CD14-positive monocyte (primary cell): ENCODE data around the gene ATP13A5. TPM values are rescaled to one million over a fixed set of nuclear protein-coding genes. Genes with fewer than 3 reads are reported as not detected.

Experiments
- DNase-seq, 3 donors: peaks; one replicate each; pipeline ENCODE4 v3.0.0-alpha.2; 2011 to 2022
- H2AFZ ChIP-seq: 2 replicates; pipeline ENCODE4 v1.6.0; 2012; ENCODE audit warnings: mild to moderate bottlenecking, low read depth, low read length, inconsistent platforms; ENCODE audit not compliant: insufficient read depth, poor library complexity, severe bottlenecking
- H3K27ac ChIP-seq, 2 donors: 1 replicate in 1 of 2; 2 replicates in 1 of 2; pipeline ENCODE4 v1.5.1; 2012 to 2013; ENCODE audit warnings: low read length in 2 of 2, control low read depth in 1 of 2, inconsistent platforms in 1 of 2, low read depth in 1 of 2, mild to moderate bottlenecking in 1 of 2
- H3K27me3 ChIP-seq, 2 donors: one replicate each; pipeline versions ENCODE4 v1.6.0 to v1.6.1; 2011 to 2013; ENCODE audit warnings: low read length in 2 of 2; ENCODE audit not compliant: control insufficient read depth in 2 of 2, insufficient read depth in 2 of 2
- H3K36me3 ChIP-seq, 2 donors: replicated peaks in 1 of 2; 1 replicate in 1 of 2; 2 replicates in 1 of 2; pipeline versions ENCODE4 v1.5.1 to v1.6.1; 2012 to 2013; ENCODE audit warnings: low read length in 2 of 2, control low read depth in 1 of 2, inconsistent platforms in 1 of 2, mild to moderate bottlenecking in 1 of 2; ENCODE audit not compliant: insufficient read depth in 2 of 2, control insufficient read depth in 1 of 2
- H3K4me1 ChIP-seq, 2 donors: 1 replicate in 1 of 2; 2 replicates in 1 of 2; pipeline versions ENCODE4 v1.5.1 to v1.6.1; 2012 to 2013; ENCODE audit warnings: low read length in 2 of 2, control low read depth in 1 of 2, inconsistent platforms in 1 of 2, mild to moderate bottlenecking in 1 of 2, moderate library complexity in 1 of 2; ENCODE audit not compliant: insufficient read depth in 2 of 2, control insufficient read depth in 1 of 2
- H3K4me2 ChIP-seq: replicated peaks from 2 replicates; pipeline ENCODE3; 2012; ENCODE audit warnings: low read length, moderate library complexity, mild to moderate bottlenecking; ENCODE audit not compliant: poor library complexity, severe bottlenecking; ENCODE audit errors: extremely low read depth
- H3K4me3 ChIP-seq, 3 experiments: fragments of 200-600 bp in 1 of 3; sonication (generic) in 1 of 3; replicated peaks in 1 of 3; 1 replicate in 2 of 3; 2 replicates in 1 of 3; pipeline ENCODE4 v1.5.1; 2011 to 2013; ENCODE audit warnings: low read length in 3 of 3, mild to moderate bottlenecking in 3 of 3, control low read depth in 2 of 3, low read depth in 2 of 3, inconsistent platforms in 1 of 3, moderate library complexity in 1 of 3
- H3K79me2 ChIP-seq: 2 replicates; pipeline ENCODE4 v1.6.0; 2012; ENCODE audit warnings: mild to moderate bottlenecking, control low read depth, inconsistent platforms, low read length, moderate library complexity; ENCODE audit not compliant: insufficient read depth
- H3K9ac ChIP-seq: 2 replicates; pipeline ENCODE4 v1.6.0; 2017; ENCODE audit warnings: low read length, mild to moderate bottlenecking; ENCODE audit not compliant: insufficient read depth, poor library complexity, severe bottlenecking
- H3K9me3 ChIP-seq, 2 donors: replicated peaks in 1 of 2; 1 replicate in 1 of 2; 2 replicates in 1 of 2; pipeline versions ENCODE4 v1.5.1 to v1.6.1; 2012 to 2013; ENCODE audit warnings: low read length in 2 of 2, control low read depth in 1 of 2; ENCODE audit not compliant: control insufficient read depth in 1 of 2, insufficient read depth in 1 of 2
- H4K20me1 ChIP-seq: 2 replicates; pipeline ENCODE4 v1.6.0; 2012; ENCODE audit warnings: mild to moderate bottlenecking, low read length, control low read depth, moderate library complexity; ENCODE audit not compliant: insufficient read depth
- H3K27ac Mint-ChIP-seq, 7 donors: one replicate each; pipeline ENCODE4 v1.8.0; 2020; ENCODE audit warnings: mild to moderate bottlenecking in 7 of 7, mixed read lengths in 7 of 7, moderate library complexity in 6 of 7, inconsistent platforms in 2 of 7
- H3K27me3 Mint-ChIP-seq, 3 donors: one replicate each; pipeline ENCODE4 v1.8.0; 2021 to 2022; ENCODE audit warnings: low read depth in 3 of 3, mild to moderate bottlenecking in 3 of 3, mixed read lengths in 3 of 3, moderate library complexity in 3 of 3, inconsistent platforms in 1 of 3
- H3K36me3 Mint-ChIP-seq, 2 donors: one replicate each; pipeline ENCODE4 v1.8.0; 2020; ENCODE audit warnings: mixed read lengths in 2 of 2, inconsistent platforms in 1 of 2, mild to moderate bottlenecking in 1 of 2
- H3K4me1 Mint-ChIP-seq: one replicate; pipeline ENCODE4 v1.8.0; 2020; ENCODE audit warnings: mild to moderate bottlenecking, mixed read lengths
- H3K4me3 Mint-ChIP-seq, 2 donors: one replicate each; pipeline ENCODE4 v1.8.0; 2020; ENCODE audit warnings: mild to moderate bottlenecking in 2 of 2, mixed read lengths in 2 of 2, moderate library complexity in 1 of 2
- H3K9me3 Mint-ChIP-seq, 7 donors: one replicate each; pipeline ENCODE4 v1.8.0; 2020 to 2022; ENCODE audit warnings: mixed read lengths in 7 of 7, mild to moderate bottlenecking in 6 of 7, moderate library complexity in 6 of 7, inconsistent platforms in 2 of 7
- WGBS: methylation state at CpG from one replicate; pipeline ENCODE4 v1.1.5; 2013; ENCODE audit warnings: missing lambda C conversion rate; ENCODE audit not compliant: insufficient coverage; 5-methylcytosine and 5-hydroxymethylcytosine counted together
- intact Hi-C, 2 donors: fragments of 100-400 bp; cut with micrococcal nuclease; formaldehyde crosslinking; loops; one replicate each; pipeline versions ENCODE4 v1.15.0 to v1.15.1; 2023
- polyA plus RNA-seq, 3 donors: library from polyadenylated mRNA; depleted of rRNA in 1 of 3; unstranded in 2 of 3; stranded (reverse) in 1 of 3; fragments of 300-500 nt in 2 of 3; fragments of >200 nt in 1 of 3; fragmentation: Illumina TruSeq in 2 of 3; gene quantifications; 1 replicate in 2 of 3; 2 replicates in 1 of 3; pipeline ENCODE4 v1.2.3, GENCODE V29; 2012 to 2021
- TF ChIP-seq, protein P1 (sequence below): fragments of 200-600 bp; IDR thresholded peaks from one replicate; pipeline ENCODE4 v1.8.0; 2022; ENCODE audit warnings: antibody characterized with exemption, mild to moderate bottlenecking

The ATP13A5 gene
- polyA plus RNA-seq, 3 donors = not detected

DNA sequence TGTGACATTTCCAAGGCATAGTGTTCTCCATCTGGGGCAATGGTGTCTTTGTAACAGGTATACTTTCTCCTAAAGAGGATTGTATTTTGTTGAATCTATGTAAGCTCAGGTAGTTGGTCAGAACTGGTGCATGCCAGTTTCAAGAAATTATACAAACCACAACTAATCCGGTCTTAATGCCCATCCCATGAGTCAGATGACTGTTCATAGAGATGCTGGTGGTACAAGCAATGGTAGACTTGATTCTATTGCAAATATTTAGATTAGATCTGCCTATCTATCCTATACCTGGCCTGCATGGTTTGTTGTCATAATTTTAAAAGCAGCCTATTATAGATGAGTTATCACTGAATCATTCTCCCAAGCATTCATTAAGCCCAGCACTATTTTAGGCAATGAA is 43.5 kb downstream of the ATP13A5 start:
- WGBS = no CpG with 5 or more reads among the region's 1 CpG
- no peak overlapping the region for H3K27ac Mint-ChIP-seq
- H3K27ac ChIP-seq = no peak overlapping the region
- no peaks in the 10 kb centered on the region for H3K79me2 ChIP-seq
- intact Hi-C loops = no loop called here
- peaks cover 0 to 5% (median 2%) of the 10 kb centered on the region in 7 donors for H3K9me3 Mint-ChIP-seq
- H4K20me1 ChIP-seq = no peaks in the 10 kb centered on the region
- H3K27me3 ChIP-seq = no peaks in the 10 kb centered on the region
- no peak overlapping the region for H3K4me3 ChIP-seq
- no peaks in the 10 kb centered on the region for H3K9me3 ChIP-seq
- no peaks in the 10 kb centered on the region for H3K4me1 Mint-ChIP-seq
- no peak overlapping the region for H3K4me2 ChIP-seq
- H2AFZ ChIP-seq = no peak overlapping the region
- H3K27me3 Mint-ChIP-seq = peaks cover 0 to 4% (median 0%) of the 10 kb centered on the region in 3 donors
- TF ChIP-seq, protein P1, sequence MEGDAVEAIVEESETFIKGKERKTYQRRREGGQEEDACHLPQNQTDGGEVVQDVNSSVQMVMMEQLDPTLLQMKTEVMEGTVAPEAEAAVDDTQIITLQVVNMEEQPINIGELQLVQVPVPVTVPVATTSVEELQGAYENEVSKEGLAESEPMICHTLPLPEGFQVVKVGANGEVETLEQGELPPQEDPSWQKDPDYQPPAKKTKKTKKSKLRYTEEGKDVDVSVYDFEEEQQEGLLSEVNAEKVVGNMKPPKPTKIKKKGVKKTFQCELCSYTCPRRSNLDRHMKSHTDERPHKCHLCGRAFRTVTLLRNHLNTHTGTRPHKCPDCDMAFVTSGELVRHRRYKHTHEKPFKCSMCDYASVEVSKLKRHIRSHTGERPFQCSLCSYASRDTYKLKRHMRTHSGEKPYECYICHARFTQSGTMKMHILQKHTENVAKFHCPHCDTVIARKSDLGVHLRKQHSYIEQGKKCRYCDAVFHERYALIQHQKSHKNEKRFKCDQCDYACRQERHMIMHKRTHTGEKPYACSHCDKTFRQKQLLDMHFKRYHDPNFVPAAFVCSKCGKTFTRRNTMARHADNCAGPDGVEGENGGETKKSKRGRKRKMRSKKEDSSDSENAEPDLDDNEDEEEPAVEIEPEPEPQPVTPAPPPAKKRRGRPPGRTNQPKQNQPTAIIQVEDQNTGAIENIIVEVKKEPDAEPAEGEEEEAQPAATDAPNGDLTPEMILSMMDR = no peak
- no peak overlapping the region for H3K9ac ChIP-seq
- no peaks in the 10 kb centered on the region for H3K36me3 Mint-ChIP-seq
- H3K36me3 ChIP-seq = no peaks in the 10 kb centered on the region
- H3K4me1 ChIP-seq = no peaks in the 10 kb centered on the region
- DNase-seq = no peak
- no peak overlapping the region for H3K4me3 Mint-ChIP-seq

DNA sequence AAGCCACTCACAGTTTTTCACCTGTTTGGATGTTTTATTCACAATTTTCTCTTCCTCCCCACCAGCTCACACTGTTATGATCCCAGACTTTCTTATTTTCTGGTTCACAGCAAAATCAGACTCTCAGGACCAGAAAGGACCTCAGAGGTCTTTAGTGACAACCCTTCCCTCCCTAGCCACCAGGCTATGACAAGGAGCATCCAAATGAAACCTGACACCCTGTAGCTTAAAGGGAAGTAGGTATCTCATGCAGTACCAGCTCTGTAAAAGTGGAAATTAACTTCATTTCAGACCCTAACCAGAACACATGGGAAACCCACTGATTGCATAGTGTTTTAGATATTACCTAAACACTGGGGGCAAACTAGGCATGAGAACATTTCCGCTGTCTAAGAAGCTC is 45.3 kb downstream of the ATP13A5 start:
- Histone ChIP-seq H3K4me2 (no peak overlapping the region), H3K27ac (no peak overlapping the region), H2AFZ (no peak overlapping the region), H3K36me3 (no peaks in the 10 kb centered on the region), H4K20me1 (no peaks in the 10 kb centered on the region), H3K27me3 (no peaks in the 10 kb centered on the region), H3K9ac (no peak overlapping the region), H3K9me3 (no peaks in the 10 kb centered on the region), H3K4me1 (no peaks in the 10 kb centered on the region), H3K4me3 (no peak overlapping the region), H3K79me2 (no peaks in the 10 kb centered on the region)
- peak overlapping the region in 1 of 7 donors; percentile 31 for H3K27ac Mint-ChIP-seq
- DNase-seq = no peak
- no peak overlapping the region for H3K4me3 Mint-ChIP-seq
- H3K36me3 Mint-ChIP-seq = no peaks in the 10 kb centered on the region
- TF ChIP-seq, protein P1 = no peak
- H3K27me3 Mint-ChIP-seq = peaks cover 0 to 4% (median 0%) of the 10 kb centered on the region in 3 donors
- intact Hi-C loops = no loop called here
- H3K9me3 Mint-ChIP-seq = peaks cover 0 to 5% (median 2%) of the 10 kb centered on the region in 7 donors
- no CpG with 5 or more reads among the region's 1 CpG for WGBS
- no peaks in the 10 kb centered on the region for H3K4me1 Mint-ChIP-seq
